SJSA1 (cell line): ENCODE results near the gene PRR15L. TPM values are rescaled to one million over a fixed set of nuclear protein-coding genes. Genes with fewer than 3 reads are reported as not detected.
"Not testable (repeated sequence)": the region's sequence is repeated elsewhere in the genome, so short reads cannot be mapped to it uniquely, and the experiment has no call there.

Source experiments
- DNase-seq, 2 experiments: peaks; one replicate each; pipeline ENCODE4 v3.0.0-alpha.2; 2015 to 2020; ENCODE audit warnings: low spot score in 2 of 2, low read depth in 1 of 2
- H3K27ac ChIP-seq: fragments of 250-450 bp; sonication (Bioruptor Pico); 2 replicates; pipeline ENCODE4 v1.5.1; 2020; ENCODE audit warnings: mild to moderate bottlenecking, moderate library complexity
- H3K27me3 ChIP-seq: fragments of 250-450 bp; sonication (Bioruptor Pico); replicated peaks from 2 replicates; pipeline ENCODE4 v1.5.1; 2020; ENCODE audit warnings: mild to moderate bottlenecking, moderate library complexity
- H3K36me3 ChIP-seq: fragments of 250-450 bp; sonication (Bioruptor Pico); 2 replicates; pipeline ENCODE4 v1.5.1; 2020; ENCODE audit warnings: mild to moderate bottlenecking
- H3K4me1 ChIP-seq: fragments of 250-450 bp; sonication (Bioruptor Pico); replicated peaks from 2 replicates; pipeline ENCODE4 v1.6.1; 2021; ENCODE audit warnings: mild to moderate bottlenecking
- H3K4me3 ChIP-seq: fragments of 250-450 bp; sonication (Bioruptor Pico); 2 replicates; pipeline ENCODE4 v1.5.1; 2020; ENCODE audit warnings: mild to moderate bottlenecking
- H3K9me3 ChIP-seq: fragments of 250-450 bp; sonication (Bioruptor Pico); replicated peaks from 2 replicates; pipeline ENCODE4 v1.5.1; 2020; ENCODE audit warnings: mild to moderate bottlenecking
- total RNA-seq: library from RNA; depleted of rRNA; stranded (reverse); fragments of >200 nt; shearing (Covaris generic); gene quantifications from 2 replicates; pipeline ENCODE4 v1.2.3, GENCODE V29; 2014

PRR15L gene
- total RNA-seq, 1 experiment from 2014 or later = not detected

- Histone ChIP-seq H3K36me3 (peaks cover 45% of the 10 kb centered on the region), H3K4me1 (peaks cover 11% of the 10 kb centered on the region), H3K4me3 (no peak overlapping the region), H3K27me3 (no peaks in the 10 kb centered on the region), H3K9me3 (no peaks in the 10 kb centered on the region), H3K27ac (no peak overlapping the region)
- no peak for DNase-seq
These were observed 29.8 kb downstream of the PRR15L start for GRCh38 chr17:47927821-47928400.

DNA sequence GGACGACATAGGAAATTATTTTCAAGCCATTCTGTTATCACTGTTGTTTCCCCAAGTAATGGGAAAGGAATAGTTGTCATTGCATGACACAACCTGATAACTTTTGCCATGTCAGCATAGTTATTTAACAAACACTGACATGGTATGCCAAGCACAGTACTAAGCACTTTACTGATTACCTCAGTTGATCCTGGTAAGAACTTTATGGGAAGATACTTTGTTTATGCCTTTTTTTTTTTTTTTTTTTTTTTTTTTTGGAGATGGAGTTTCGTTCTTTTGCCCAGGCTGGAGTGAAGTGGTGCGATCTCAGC lies 32.0 kb downstream of the PRR15L start:
- Histone ChIP-seq H3K36me3 (peaks cover 50% of the 10 kb centered on the region), H3K4me1 (peaks cover 3% of the 10 kb centered on the region), H3K4me3 (no peak overlapping the region), H3K27ac (no peak overlapping the region), H3K27me3 (no peaks in the 10 kb centered on the region), H3K9me3 (no peaks in the 10 kb centered on the region)
- DNase-seq = no peak

DNA sequence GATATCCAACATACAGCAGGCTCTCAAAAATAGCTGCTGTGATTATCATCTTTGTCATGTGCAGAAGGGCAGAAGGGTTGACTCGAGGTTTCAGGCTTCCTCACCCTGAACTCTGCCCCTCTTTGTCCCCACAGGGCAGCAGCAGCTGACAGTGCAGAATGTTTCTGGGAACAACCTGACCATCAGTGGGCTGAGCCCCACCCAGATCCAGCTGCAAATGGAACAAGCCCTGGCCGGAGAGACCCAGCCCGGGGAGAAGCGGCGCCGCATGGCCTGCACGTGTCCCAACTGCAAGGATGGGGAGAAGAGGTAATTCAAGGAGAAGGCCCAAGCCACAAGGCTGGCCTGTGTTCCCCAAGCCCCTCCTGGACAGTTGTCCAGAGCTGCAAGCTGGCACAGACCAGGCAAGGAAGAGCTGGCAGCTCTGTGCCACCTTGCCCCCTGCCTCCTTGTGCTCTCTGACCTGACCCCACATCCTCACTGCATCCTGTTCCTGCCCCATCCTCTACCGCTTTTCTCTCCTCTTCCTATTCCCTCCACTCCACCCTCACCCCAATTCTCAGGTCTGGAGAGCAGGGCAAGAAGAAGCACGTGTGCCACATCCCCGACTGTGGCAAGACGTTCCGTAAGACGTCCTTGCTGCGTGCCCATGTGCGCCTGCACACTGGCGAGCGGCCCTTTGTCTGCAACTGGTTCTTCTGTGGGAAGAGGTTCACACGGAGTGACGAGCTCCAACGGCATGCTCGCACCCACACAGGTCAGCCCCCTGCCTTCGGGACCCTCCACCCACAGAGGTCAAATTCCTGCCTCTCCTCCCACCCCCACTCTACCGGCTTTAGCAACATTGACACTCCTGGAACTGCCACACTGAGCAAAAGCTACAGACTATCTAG lies 32.7 kb downstream of the PRR15L start:
- no peak overlapping the region for H3K27ac ChIP-seq
- DNase-seq = no peak
- no peaks in the 10 kb centered on the region for H3K4me1 ChIP-seq
- no peak overlapping the region for H3K4me3 ChIP-seq
- no peaks in the 10 kb centered on the region for H3K27me3 ChIP-seq
- peaks cover 50% of the 10 kb centered on the region for H3K36me3 ChIP-seq
- H3K9me3 ChIP-seq = no peaks in the 10 kb centered on the region

- not testable (repeated sequence) for H3K9me3 ChIP-seq, DNase-seq, H3K4me1 ChIP-seq, H3K4me3 ChIP-seq, H3K27me3 ChIP-seq, H3K27ac ChIP-seq
- H3K36me3 ChIP-seq = peaks cover 54% of the 10 kb centered on the region
These were observed 37.8 kb downstream of the PRR15L start for GRCh38 chr17:47919889-47920288.

DNA sequence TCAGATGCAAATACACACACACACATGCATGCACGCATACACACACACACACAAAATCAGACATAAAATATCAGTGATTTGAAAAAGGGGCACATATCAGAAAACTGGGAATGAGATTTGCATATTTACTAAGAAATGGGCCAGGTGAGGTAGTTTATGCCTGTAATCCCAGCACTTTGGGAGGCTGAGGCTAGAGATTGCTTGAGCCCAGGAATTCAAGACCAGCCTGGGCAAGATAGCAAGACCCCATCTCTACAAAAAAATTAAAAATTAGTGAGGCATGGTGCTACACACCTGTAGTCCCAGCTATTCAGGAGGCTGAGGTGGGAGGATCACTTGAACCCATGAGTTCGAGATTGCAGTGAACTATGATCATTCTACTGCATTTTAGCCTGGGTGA lies 38.7 kb downstream of the PRR15L start:
- Histone ChIP-seq H3K4me3 (no peak overlapping the region), H3K27me3 (no peaks in the 10 kb centered on the region), H3K36me3 (peaks cover 45% of the 10 kb centered on the region), H3K27ac (no peak overlapping the region), H3K9me3 (no peaks in the 10 kb centered on the region), H3K4me1 (no peaks in the 10 kb centered on the region)
- DNase-seq = no peak

DNA sequence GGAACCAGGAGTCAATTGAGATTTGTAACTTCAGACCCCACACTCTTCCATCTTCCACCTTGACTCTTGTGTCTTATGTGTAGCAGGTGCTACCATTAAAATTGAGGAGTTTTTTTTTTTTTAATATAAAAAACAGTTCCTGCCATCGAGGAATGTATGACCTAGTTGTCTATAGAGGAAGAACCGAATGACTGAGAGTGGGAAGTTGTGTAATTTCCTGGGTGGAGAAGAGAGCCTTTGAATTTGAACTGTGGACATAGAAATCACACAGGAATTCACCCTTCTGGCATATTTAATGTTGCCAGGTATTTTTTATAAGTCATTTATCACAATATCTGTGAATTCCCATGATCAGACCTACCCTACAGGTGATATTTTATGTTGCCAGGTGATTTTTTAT lies 39.7 kb downstream of the PRR15L start:
- Histone ChIP-seq H3K4me3 (no peak overlapping the region), H3K36me3 (peaks cover 36% of the 10 kb centered on the region), H3K4me1 (no peaks in the 10 kb centered on the region), H3K27me3 (no peaks in the 10 kb centered on the region), H3K9me3 (no peaks in the 10 kb centered on the region), H3K27ac (no peak overlapping the region)
- DNase-seq = no peak

DNA sequence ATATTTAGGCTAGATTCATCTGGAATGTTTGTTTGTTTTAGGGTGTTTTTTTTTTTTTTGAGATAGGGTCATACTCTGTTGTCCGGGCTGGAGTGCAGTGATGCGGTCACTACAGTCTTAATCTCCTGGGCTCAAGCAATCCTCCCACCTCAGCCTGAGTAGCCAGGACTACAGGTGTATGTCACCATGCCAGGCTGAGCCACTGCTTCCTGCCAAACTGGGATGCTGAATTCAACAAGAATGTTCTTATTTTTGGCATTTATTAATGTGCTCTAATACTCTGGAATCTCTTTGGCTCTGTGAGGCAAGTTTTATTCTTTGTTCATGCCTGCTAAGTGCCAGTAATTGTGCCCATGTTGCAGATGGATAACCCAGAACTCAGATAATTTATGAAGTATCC lies 40.1 kb downstream of the PRR15L start:
- no peaks in the 10 kb centered on the region for H3K9me3 ChIP-seq
- no peak for DNase-seq
- no peak overlapping the region for H3K27ac ChIP-seq
- H3K4me3 ChIP-seq = no peak overlapping the region
- no peaks in the 10 kb centered on the region for H3K4me1 ChIP-seq
- H3K36me3 ChIP-seq = peaks cover 35% of the 10 kb centered on the region
- no peaks in the 10 kb centered on the region for H3K27me3 ChIP-seq

DNA sequence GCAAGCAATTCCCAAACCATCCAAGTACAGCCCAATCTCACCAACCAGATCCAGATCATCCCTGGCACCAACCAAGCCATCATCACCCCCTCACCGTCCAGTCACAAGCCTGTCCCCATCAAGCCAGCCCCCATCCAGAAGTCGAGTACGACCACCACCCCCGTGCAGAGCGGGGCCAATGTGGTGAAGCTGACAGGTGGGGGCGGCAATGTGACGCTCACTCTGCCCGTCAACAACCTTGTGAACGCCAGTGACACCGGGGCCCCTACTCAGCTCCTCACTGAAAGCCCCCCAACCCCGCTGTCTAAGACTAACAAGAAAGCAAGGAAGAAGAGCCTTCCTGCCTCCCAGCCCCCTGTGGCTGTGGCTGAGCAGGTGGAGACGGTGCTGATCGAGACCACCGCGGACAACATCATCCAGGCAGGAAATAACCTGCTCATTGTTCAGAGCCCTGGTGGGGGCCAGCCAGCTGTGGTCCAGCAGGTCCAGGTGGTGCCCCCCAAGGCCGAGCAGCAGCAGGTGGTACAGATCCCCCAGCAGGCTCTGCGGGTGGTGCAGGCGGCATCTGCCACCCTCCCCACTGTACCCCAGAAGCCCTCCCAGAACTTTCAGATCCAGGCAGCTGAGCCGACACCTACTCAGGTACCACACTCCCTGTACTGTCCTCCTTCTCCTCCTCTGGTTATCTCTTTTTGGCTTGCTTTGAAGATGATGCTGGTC lies 41.0 kb downstream of the PRR15L start:
- no peaks in the 10 kb centered on the region for H3K4me1 ChIP-seq
- H3K27ac ChIP-seq = no peak overlapping the region
- peaks cover 30% of the 10 kb centered on the region for H3K36me3 ChIP-seq
- no peaks in the 10 kb centered on the region for H3K27me3 ChIP-seq
- no peak for DNase-seq
- no peak overlapping the region for H3K4me3 ChIP-seq
- no peaks in the 10 kb centered on the region for H3K9me3 ChIP-seq

GRCh38 chr17:47915776-47916398 lies 41.8 kb downstream of the PRR15L start:
- Histone ChIP-seq H3K27me3 (no peaks in the 10 kb centered on the region), H3K4me1 (peaks cover 6% of the 10 kb centered on the region; the same call in 1 of the 2 replicates), H3K36me3 (peaks cover 30% of the 10 kb centered on the region), H3K27ac (no peak overlapping the region), H3K4me3 (no peak overlapping the region), H3K9me3 (no peaks in the 10 kb centered on the region)
- DNase-seq = no peak

DNA sequence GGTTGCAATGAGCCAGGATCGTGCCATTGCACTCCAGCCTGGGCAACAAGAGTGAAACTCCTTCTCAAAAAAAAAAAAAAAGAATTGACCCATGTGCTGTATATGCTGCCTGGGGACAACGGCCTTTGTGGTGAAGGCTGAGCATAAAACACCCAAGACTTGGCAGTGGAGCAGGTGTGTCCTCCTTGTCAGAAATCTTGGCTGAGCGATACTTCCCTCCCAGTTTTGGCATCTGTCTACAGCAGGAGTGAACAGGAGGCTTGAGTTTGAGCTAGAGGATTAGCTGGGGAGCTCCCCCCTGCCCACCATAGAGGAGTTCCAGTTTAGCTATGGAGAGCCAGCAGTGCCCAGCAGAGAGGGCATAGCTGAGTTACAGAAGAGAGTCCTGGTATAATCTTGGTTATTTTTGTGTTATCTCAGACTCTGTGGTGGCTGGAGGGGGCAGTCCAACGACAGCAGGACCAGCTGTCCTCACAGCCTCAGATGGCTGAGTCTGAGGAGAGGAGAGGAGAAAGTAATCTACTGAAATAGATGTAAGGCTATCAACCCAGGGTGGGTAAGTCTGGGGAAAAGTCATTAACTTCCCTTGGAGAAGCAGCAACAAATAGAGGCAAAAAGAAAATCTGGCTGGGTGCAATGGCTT lies 43.3 kb downstream of the PRR15L start:
- DNase-seq = no peak
- Histone ChIP-seq H3K9me3 (no peaks in the 10 kb centered on the region), H3K4me1 (peaks cover 7% of the 10 kb centered on the region; the same call in 1 of the 2 replicates), H3K4me3 (no peak overlapping the region), H3K27ac (no peak overlapping the region), H3K36me3 (peaks cover 34% of the 10 kb centered on the region), H3K27me3 (no peaks in the 10 kb centered on the region)

GRCh38 chr17:47913050-47913449 lies 44.6 kb downstream of the PRR15L start:
- Histone ChIP-seq H3K36me3 (peaks cover 32% of the 10 kb centered on the region), H3K4me1 (peaks cover 7% of the 10 kb centered on the region; the same call in 1 of the 2 replicates), H3K27ac (no peak overlapping the region), H3K9me3 (no peaks in the 10 kb centered on the region), H3K4me3 (no peak overlapping the region), H3K27me3 (no peaks in the 10 kb centered on the region)
- DNase-seq = no peak

DNA sequence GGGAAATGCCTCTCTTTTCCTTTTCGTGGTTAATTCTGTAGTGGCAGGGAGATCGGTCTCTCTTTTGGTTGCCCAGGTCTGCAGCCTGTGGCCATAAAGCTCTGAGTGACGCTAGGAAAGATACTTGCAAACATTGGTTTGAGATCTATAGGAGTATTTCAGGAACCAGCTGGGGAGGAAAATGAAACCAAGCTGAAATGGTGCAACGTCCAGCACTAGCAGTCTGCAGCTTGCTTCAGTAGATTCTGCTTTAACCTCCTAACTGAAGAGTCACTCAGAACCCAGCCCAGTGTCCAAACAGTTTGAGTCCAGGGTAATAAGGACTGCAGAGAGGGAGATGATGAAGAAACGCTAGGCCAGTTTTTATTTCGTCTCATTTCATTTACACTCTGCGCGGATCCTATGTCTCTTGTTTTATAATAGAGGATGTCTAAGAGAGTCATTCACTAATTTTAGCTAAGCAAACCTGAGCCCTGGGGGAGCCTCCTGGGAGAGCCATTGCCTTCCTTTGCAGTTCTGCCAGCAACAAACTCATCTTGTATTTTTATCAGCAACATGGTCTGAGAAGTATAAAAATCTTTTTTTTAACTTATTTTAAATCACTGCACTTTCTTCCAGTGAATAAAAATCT lies 49.6 kb downstream of the PRR15L start:
- no peak for DNase-seq

DNA sequence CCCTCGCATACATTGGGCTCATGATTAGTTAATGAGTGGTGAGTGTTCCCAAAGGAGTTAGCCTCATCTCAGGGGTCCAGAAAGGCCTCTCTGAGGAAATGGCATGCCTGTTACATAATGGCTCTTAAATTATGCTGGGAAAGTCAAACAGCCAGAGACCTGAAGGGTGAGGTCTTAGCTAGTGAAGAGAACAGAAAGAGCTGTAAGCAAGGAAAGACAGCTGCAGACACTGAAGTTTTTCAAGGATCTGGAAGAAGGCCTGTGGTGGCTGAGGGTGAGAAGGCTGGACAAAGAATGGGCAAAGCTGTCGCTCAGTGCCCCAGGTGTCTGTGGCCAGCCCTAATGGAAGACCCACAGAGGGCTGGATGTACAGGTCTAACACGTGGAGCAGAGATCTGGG lies 51.2 kb downstream of the PRR15L start:
- no peak overlapping the region for H3K4me3 ChIP-seq
- no peaks in the 10 kb centered on the region for H3K27me3 ChIP-seq
- H3K27ac ChIP-seq = no peak overlapping the region
- no peak for DNase-seq
- peaks cover 12% of the 10 kb centered on the region; the same call in 1 of the 2 replicates for H3K4me1 ChIP-seq
- H3K9me3 ChIP-seq = no peaks in the 10 kb centered on the region
- H3K36me3 ChIP-seq = peaks cover 13% of the 10 kb centered on the region

More for the DNA sequence above, 49.6 kb downstream of the PRR15L start:
- H3K4me1 ChIP-seq = peaks cover 12% of the 10 kb centered on the region; the same call in 1 of the 2 replicates
- H3K9me3 ChIP-seq = no peaks in the 10 kb centered on the region
- no peaks in the 10 kb centered on the region for H3K27me3 ChIP-seq
- H3K36me3 ChIP-seq = peaks cover 9% of the 10 kb centered on the region
- no peak overlapping the region for H3K27ac ChIP-seq
- H3K4me3 ChIP-seq = no peak overlapping the region
